GM12892 (cell line): ENCODE measurements around the gene ZNF536.
"Not testable (repeated sequence)": the region's sequence is repeated elsewhere in the genome, so short reads cannot be mapped to it uniquely, and the experiment has no call there.

ENCODE experiments used
- DNase-seq: peaks from one replicate; pipeline ENCODE4 v3.0.0; 2011; ENCODE audit not compliant: insufficient read length
- FAIRE-seq: peaks from 2 replicates; lab custom pipeline; 2011; peaks lifted over from hg19 to GRCh38; lab: Jason Lieb, UNC
- POLR2A ChIP-seq: IDR thresholded peaks from 2 replicates; pipeline ENCODE4 v1.6.1; 2011; ENCODE audit warnings: low read depth, low read length, control low read depth
- POLR2AphosphoS5 ChIP-seq: IDR thresholded peaks from 2 replicates; pipeline ENCODE4 v1.6.1; 2011; ENCODE audit warnings: low read depth, low read length, control low read depth
- TAF1 ChIP-seq: IDR thresholded peaks from 2 replicates; pipeline ENCODE4 v1.6.1; 2011; ENCODE audit warnings: low read depth, mild to moderate bottlenecking, control low read depth, low read length, borderline replicate concordance

ZNF536 gene

GRCh38 chr19:30445385-30445784 lies 73.2 kb downstream of the ZNF536 start:
- TF ChIP-seq POLR2AphosphoS5 (no peak), POLR2A (no peak), TAF1 (no peak)
- no peak for DNase-seq
- no peak for FAIRE-seq

GRCh38 chr19:30446120-30446519 lies 73.9 kb downstream of the ZNF536 start:
- FAIRE-seq, DNase-seq: not testable (repeated sequence)

GRCh38 chr19:30446850-30447552 lies 74.8 kb downstream of the ZNF536 start:
- TF ChIP-seq POLR2AphosphoS5 (no peak), TAF1 (no peak), POLR2A (no peak)
- DNase-seq (no peak), FAIRE-seq (no peak)

GRCh38 chr19:30447553-30447870 lies 75.3 kb downstream of the ZNF536 start:
- TF ChIP-seq TAF1 (no peak), POLR2A (no peak)
- FAIRE-seq, result no peak
- no peak for DNase-seq

GRCh38 chr19:30448386-30449077 lies 76.3 kb downstream of the ZNF536 start:
- no peak for DNase-seq
- TF ChIP-seq TAF1 (no peak), POLR2A (no peak), POLR2AphosphoS5 (no peak)
- FAIRE-seq, result no peak

GRCh38 chr19:30449078-30449590 lies 77.0 kb downstream of the ZNF536 start:
- FAIRE-seq, result no peak

GRCh38 chr19:30449673-30450072 lies 77.5 kb downstream of the ZNF536 start:
- no peak for DNase-seq
- TF ChIP-seq POLR2A, result no peak
- no peak for TF ChIP-seq TAF1
- TF ChIP-seq POLR2AphosphoS5, result no peak
- FAIRE-seq, result no peak

More at GRCh38 chr19:30449078-30449590, 77.0 kb downstream of the ZNF536 start:
- DNase-seq, result no peak
- TF ChIP-seq TAF1 (no peak), POLR2A (no peak), POLR2AphosphoS5 (no peak)

GRCh38 chr19:30450100-30450499 lies 77.9 kb downstream of the ZNF536 start:
- no peak for FAIRE-seq
- no peak for DNase-seq
- TF ChIP-seq POLR2AphosphoS5, result no peak
- no peak for TF ChIP-seq POLR2A
- TF ChIP-seq TAF1, result no peak

GRCh38 chr19:30450835-30451321 lies 78.7 kb downstream of the ZNF536 start:
- no peak for DNase-seq
- TF ChIP-seq POLR2A, result no peak
- no peak for TF ChIP-seq POLR2AphosphoS5
- no peak for TF ChIP-seq TAF1
- no peak for FAIRE-seq

- FAIRE-seq (no peak), DNase-seq (no peak)
- TF ChIP-seq TAF1 (no peak), POLR2AphosphoS5 (no peak), POLR2A (no peak)
These were observed 80.7 kb downstream of the ZNF536 start for GRCh38 chr19:30452931-30453330.

- TF ChIP-seq POLR2AphosphoS5, result no peak
- no peak for TF ChIP-seq TAF1
- TF ChIP-seq POLR2A, result no peak
- FAIRE-seq (no peak), DNase-seq (no peak)
These were observed 81.6 kb downstream of the ZNF536 start for GRCh38 chr19:30453743-30454142.

- FAIRE-seq (no peak), DNase-seq (no peak)
- TF ChIP-seq POLR2A, result no peak
- TF ChIP-seq TAF1, result no peak
- no peak for TF ChIP-seq POLR2AphosphoS5
These were observed 83.7 kb downstream of the ZNF536 start for GRCh38 chr19:30455881-30456280.
